Spleen (tissue), 11 donors: Measurements from ENCODE around the gene IFT43. TPM values are rescaled to one million over a fixed set of nuclear protein-coding genes. Genes with fewer than 3 reads are reported as not detected.

Experiments used
- DNase-seq: peaks from one replicate; pipeline ENCODE4 v3.0.0-alpha.2; 2020
- H3K27ac ChIP-seq, 8 donors: fragments of 200-600 bp; sonication (generic) in 7 of 8; 1 replicate in 4 of 8; 2 replicates in 4 of 8; pipeline versions ENCODE4 v1.5.0 to v1.8.0; 2016 to 2021; ENCODE audit warnings: inconsistent platforms in 4 of 8, mild to moderate bottlenecking in 4 of 8, moderate library complexity in 1 of 8
- H3K27me3 ChIP-seq, 7 donors: fragments of 200-600 bp; sonication (generic) in 6 of 7; replicated peaks in 1 of 7; 1 replicate in 4 of 7; 2 replicates in 3 of 7; pipeline versions ENCODE4 v1.5.0 to v1.8.0; 2016 to 2021; ENCODE audit warnings: inconsistent platforms in 3 of 7, mild to moderate bottlenecking in 1 of 7
- H3K36me3 ChIP-seq, 6 donors: fragments of 200-600 bp; sonication (generic) in 5 of 6; 1 replicate in 4 of 6; 2 replicates in 2 of 6; pipeline versions ENCODE4 v1.5.0 to v1.8.0; 2016 to 2021; ENCODE audit warnings: inconsistent platforms in 2 of 6
- H3K4me1 ChIP-seq, 6 donors: fragments of 200-600 bp; sonication (generic) in 5 of 6; 1 replicate in 3 of 6; 2 replicates in 3 of 6; pipeline versions ENCODE4 v1.5.0 to v1.8.0; 2016 to 2021; ENCODE audit warnings: inconsistent platforms in 3 of 6
- H3K4me3 ChIP-seq, 8 donors: fragments of 200-600 bp; sonication (generic) in 7 of 8; 1 replicate in 4 of 8; 2 replicates in 4 of 8; pipeline versions ENCODE4 v1.5.0 to v1.8.0; 2016 to 2021; ENCODE audit warnings: inconsistent platforms in 4 of 8, mild to moderate bottlenecking in 4 of 8, moderate library complexity in 2 of 8
- H3K9me3 ChIP-seq, 8 donors: fragments of 200-600 bp; sonication (generic) in 7 of 8; 1 replicate in 4 of 8; 2 replicates in 4 of 8; pipeline versions ENCODE4 v1.5.0 to v1.8.0; 2016 to 2021; ENCODE audit warnings: inconsistent platforms in 4 of 8
- CTCF ChIP-seq, 11 experiments: fragments of 200-600 bp in 7 of 11; fragments of 450-650 bp in 4 of 11; sonication (generic) in 4 of 11; IDR thresholded peaks in 8 of 11; conservative IDR thresholded peaks in 3 of 11; 1 replicate in 7 of 11; 2 replicates in 4 of 11; pipeline versions ENCODE4 v1.4.0 to v1.8.0; 2016 to 2021; ENCODE audit warnings: antibody characterized with exemption in 11 of 11, inconsistent platforms in 4 of 11, mild to moderate bottlenecking in 1 of 11
- POLR2A ChIP-seq, 3 donors: fragments of 450-650 bp; IDR thresholded peaks; one replicate each; pipeline ENCODE4 v1.5.1; 2017; ENCODE audit warnings: antibody characterized with exemption in 3 of 3, mild to moderate bottlenecking in 1 of 3
- POLR2AphosphoS5 ChIP-seq, 3 donors: sonication (generic); formaldehyde crosslinking; IDR thresholded peaks; one replicate each; pipeline ENCODE4 v1.5.1; 2017; ENCODE audit warnings: antibody characterized with exemption in 3 of 3
- WGBS, 5 donors: extraction: QIAGEN DNeasy Blood & Tissue Kit in 3 of 5; methylation state at CpG; one replicate each; pipeline versions ENCODE4 v1.1.5 to v1.1.7; 2013 to 2018; 5-methylcytosine and 5-hydroxymethylcytosine counted together
- intact Hi-C: fragments of 100-400 bp; cut with DNase I; formaldehyde crosslinking; loops from one replicate; pipeline ENCODE4 v1.15.0; 2023; ENCODE audit warnings: low total_unique reads
- polyA plus RNA-seq, 3 donors: library from polyadenylated mRNA; stranded (reverse); fragments of 200-250 nt; gene quantifications; one replicate each; pipeline ENCODE4 v1.2.1, GENCODE V29; 2013
- total RNA-seq, 7 donors: library from RNA; depleted of rRNA in 3 of 7; stranded (reverse); fragments of >200 nt in 3 of 7; fragmentation: NEBNext Ultra II Directional in 4 of 7; extraction: Animal tissue kit (Norgen Biotek cat#: 25700) in 4 of 7; gene quantifications; one replicate each; pipeline versions ENCODE4 v1.1.0 to v1.2.1, GENCODE V29; 2016 to 2021
- donor health status: healthy with polysubstance abuse.
- donor health status: DM: no; HTN: no; CAD: no; lungs with moderate emphysema.
- donor health status: DM: no; HTN: no; CAD: no.
- donor health status: Bipolar disorder and iron deficiency.
- donor health status: healthy.
- donor health status: DM: no; HTN: no; CAD: no.
- donor health status: DM: yes; HTN: yes; CAD: no.

The IFT43 gene
- total and polyA plus RNA-seq, 10 donors: 19.8 to 39.9 (median 27.4) TPM

- no peaks in the 10 kb centered on the region for H3K27me3 ChIP-seq
- intact Hi-C loops: no loop called here
- 49 to 81% (median 69%) methylated on average over 6 of the region's 6 CpGs for WGBS, 5 donors
- H3K4me1 ChIP-seq: peaks cover 0 to 19% (median 3%) of the 10 kb centered on the region in 6 donors
- peaks cover 0 to 35% (median 10%) of the 10 kb centered on the region in 6 donors for H3K36me3 ChIP-seq
- H3K9me3 ChIP-seq: no peaks in the 10 kb centered on the region
- TF ChIP-seq POLR2AphosphoS5 (IDR thresholded peaks at IDR 0.05) (no peak), POLR2A (IDR thresholded peaks at IDR 0.05) (no peak), CTCF (IDR thresholded peaks at IDR 0.05 in 8 of 11, conservative IDR thresholded peaks at IDR 0.05 in 3 of 11) (no peak)
- DNase-seq: no peak
- H3K4me3 ChIP-seq: no peak overlapping the region
- H3K27ac ChIP-seq: peak overlapping the region in 7 of 8 donors; percentile 14 to 80 (median 43)
These were observed 25.3 kb upstream of the IFT43 start for GRCh38 chr14:75960231-75960630.

DNA sequence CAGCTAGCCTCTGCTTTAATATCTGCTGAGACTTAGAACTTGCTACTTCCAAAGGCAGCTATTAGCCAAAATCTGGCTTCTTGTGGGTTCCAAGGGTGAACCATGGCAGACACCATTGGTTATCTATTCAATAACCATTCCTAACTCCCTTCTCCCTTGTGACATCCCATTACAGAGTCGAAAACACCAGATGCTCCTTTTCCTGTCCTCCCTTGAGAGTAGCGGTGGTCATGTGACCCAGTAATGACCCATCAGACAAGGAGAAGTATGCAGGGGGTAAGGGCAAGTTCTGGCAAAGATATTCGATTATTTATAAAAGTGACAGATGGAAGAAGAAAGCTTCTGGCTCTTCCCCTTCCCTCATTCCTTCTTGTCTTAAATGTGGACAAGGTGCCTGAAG lies 23.9 kb upstream of the IFT43 start:
- no peak for DNase-seq
- Histone ChIP-seq H3K9me3 (no peaks in the 10 kb centered on the region), H3K27me3 (no peaks in the 10 kb centered on the region), H3K4me1 (peaks cover 0 to 23% (median 3%) of the 10 kb centered on the region in 6 donors), H3K36me3 (peaks cover 0 to 34% (median 11%) of the 10 kb centered on the region in 6 donors), H3K4me3 (no peak overlapping the region), H3K27ac (peak overlapping the region in 2 of 8 donors; percentile 59 to 80)
- intact Hi-C loops: no loop called here
- 67 to 78% (median 75%) methylated on average over 3 of the region's 3 CpGs for WGBS, 5 donors
- TF ChIP-seq POLR2AphosphoS5 (IDR thresholded peaks at IDR 0.05) (no peak), CTCF (IDR thresholded peaks at IDR 0.05 in 8 of 11, conservative IDR thresholded peaks at IDR 0.05 in 3 of 11) (no peak), POLR2A (IDR thresholded peaks at IDR 0.05) (no peak)

DNA sequence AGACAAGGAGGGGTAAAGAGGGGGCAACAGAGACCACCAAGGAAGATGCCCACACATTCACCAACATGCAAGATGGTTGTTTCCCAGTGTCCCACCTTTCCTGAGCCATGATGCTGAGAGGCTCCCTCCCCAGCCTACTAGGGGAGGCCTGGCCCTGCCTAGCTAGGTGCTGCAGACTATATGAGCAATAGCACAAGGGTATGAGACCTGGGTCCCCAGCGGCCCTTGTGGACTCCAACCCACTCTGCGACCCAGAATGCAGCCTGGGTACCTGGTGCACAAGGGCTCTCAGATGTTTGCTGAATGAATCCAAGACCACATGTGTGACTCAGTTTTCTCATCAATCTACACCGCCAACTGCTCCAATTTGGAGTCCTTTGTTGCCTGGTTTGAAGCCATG lies 17.7 kb upstream of the IFT43 start:
- 92 to 97% (median 95%) methylated on average over 3 of the region's 3 CpGs for WGBS, 5 donors
- intact Hi-C loops: no loop called here
- Histone ChIP-seq H3K27ac (no peak overlapping the region), H3K9me3 (no peaks in the 10 kb centered on the region), H3K4me3 (no peak overlapping the region), H3K36me3 (peaks cover 0 to 58% (median 21%) of the 10 kb centered on the region in 6 donors), H3K27me3 (no peaks in the 10 kb centered on the region), H3K4me1 (peaks cover 0 to 4% (median 0%) of the 10 kb centered on the region in 6 donors)
- no peak for DNase-seq
- TF ChIP-seq POLR2AphosphoS5 (IDR thresholded peaks at IDR 0.05) (no peak), POLR2A (IDR thresholded peaks at IDR 0.05) (no peak), CTCF (IDR thresholded peaks at IDR 0.05 in 8 of 11, conservative IDR thresholded peaks at IDR 0.05 in 3 of 11) (no peak)

GRCh38 chr14:75968456-75968855 lies 17.1 kb upstream of the IFT43 start:
- no peaks in the 10 kb centered on the region for H3K9me3 ChIP-seq
- peaks cover 0 to 4% (median 0%) of the 10 kb centered on the region in 6 donors for H3K4me1 ChIP-seq
- no peak for DNase-seq
- TF ChIP-seq POLR2A (IDR thresholded peaks at IDR 0.05) (no peak), CTCF (IDR thresholded peaks at IDR 0.05 in 8 of 11, conservative IDR thresholded peaks at IDR 0.05 in 3 of 11) (no peak), POLR2AphosphoS5 (IDR thresholded peaks at IDR 0.05) (no peak)
- intact Hi-C loops: no loop called here
- no peaks in the 10 kb centered on the region for H3K27me3 ChIP-seq
- H3K4me3 ChIP-seq: no peak overlapping the region
- H3K27ac ChIP-seq: no peak overlapping the region
- 81 to 92% (median 84%) methylated on average over 4 of the region's 4 CpGs for WGBS, 5 donors
- H3K36me3 ChIP-seq: peaks cover 0 to 52% (median 16%) of the 10 kb centered on the region in 6 donors
